HG03280 (cell line): Measurements from ENCODE around the gene ST3GAL4.
"Not testable (repeated sequence)": the region's sequence is repeated elsewhere in the genome, so short reads cannot be mapped to it uniquely, and the experiment has no call there.

Source experiments
- ATAC-seq: cut with Tn5 transposase; IDR thresholded peaks from one replicate; pipeline ENCODE4 v1.9.1; 2021; ENCODE audit warnings: mild to moderate bottlenecking, moderate library complexity; ENCODE audit not compliant: unreplicated experiment

Gene ST3GAL4

DNA sequence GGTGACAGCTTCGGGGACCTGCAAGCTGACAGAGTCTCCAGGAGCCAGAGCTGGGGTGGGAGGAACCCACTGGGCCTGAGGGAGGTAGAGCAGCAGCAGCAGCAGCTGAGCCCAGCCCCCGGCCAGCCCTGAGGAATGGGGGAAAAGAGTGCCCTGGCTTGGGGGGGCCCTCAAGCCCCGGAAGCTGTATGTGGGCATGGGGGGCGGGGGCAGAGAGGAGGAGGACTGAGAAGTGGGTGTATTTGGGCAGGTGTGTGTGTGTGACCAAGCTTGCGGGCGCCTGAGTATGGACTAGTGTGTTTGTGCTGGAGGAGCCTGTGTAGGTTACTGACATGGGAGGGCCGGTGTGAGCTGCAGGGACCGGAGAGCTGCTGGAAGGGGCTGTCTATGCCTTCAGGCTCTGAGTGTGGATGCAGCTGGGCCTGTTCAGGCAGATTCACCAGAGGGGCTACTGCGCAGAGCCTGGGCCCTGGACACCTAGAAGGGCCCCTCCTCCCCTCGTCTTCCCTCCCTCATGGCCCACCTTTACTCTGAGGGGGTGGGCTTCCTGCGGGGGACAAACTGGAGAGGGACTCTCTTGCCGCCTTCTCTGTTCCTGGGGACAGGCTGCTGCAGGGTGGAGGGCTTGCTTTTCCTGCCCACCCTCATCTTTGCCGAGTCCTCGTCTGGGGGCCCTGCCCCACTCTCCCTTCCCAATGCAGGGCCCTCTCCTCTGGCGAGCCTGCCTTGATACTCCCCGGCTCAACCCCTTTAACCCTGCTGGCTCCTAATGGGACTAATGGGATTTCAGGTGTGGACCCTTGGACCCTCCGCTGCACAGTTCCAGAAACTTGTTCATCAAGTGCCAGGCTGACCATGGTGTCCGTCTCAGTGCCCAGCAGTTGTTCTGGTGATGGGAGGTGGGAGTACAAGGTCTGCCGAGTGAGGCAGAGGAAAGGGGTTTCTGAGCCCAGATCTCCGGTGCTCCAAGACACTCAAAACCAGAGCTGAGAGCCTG is 28.2 kb downstream of the ST3GAL4 start:
- no peak for ATAC-seq

DNA sequence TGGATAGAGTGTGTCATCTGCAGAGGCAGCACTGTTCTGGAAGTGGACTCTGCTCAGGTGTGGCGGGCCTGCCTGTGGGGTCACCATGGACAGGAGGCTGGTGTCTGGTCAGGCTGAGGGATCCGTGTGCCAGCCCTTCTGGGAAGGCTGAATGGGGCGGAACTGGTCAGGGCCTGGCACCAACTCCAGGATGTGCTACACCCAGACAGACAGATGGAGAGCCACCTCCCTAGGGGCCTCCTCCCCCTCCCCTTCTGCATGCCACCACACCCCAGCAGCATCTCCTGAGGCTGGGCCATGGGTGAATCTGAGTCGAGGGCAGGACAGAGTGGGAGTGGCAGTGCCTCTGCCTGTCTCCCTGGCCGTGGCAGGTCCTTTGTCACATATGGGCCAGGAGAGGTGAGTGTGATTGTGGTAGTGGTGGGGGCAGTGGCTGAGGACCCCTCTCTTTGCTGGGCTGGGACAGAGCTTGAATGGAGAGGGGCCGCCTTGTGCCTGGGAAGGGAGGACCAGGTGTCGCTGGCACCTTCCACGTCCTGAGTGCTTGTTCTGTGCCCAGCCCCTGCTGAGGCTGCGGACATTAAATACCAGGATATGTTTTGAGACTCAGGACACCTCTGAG is 29.1 kb downstream of the ST3GAL4 start:
- no peak for ATAC-seq

DNA sequence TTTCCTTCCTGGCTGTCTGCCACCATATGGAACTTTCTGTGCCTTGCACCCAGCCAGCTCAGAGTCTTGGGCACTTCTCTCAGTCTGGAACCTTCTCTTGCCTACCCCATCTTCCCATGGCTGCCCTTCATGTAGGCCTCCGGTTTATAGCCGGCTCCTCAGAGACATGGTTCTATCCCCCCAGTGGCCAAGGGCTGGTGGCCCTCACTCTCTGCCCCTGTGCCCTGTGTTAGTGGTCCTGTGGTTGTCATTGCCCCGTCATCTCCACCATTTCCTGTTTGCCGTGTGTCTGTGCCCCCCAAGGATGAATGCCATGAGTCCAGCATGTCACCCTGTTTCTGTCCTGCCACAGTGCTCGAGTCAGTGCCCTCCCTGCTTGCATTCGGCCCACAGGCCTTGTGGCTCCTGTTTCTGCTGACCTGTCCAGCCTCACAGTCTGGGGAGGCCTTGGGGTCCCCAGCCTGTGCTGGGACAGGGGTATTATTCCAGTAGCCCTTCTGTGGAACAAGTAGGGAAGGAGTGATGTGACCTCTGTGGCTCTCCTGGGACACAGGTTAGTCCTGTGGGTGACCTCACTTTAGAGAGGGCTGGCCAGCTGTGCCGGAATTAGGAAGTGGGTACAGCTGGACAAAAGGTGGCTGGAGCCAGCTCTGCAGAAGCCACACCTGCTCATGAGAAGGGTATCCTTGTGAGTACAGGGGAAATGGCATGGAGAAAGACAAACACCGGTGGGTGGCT is 30.7 kb downstream of the ST3GAL4 start:
- no peak for ATAC-seq

DNA sequence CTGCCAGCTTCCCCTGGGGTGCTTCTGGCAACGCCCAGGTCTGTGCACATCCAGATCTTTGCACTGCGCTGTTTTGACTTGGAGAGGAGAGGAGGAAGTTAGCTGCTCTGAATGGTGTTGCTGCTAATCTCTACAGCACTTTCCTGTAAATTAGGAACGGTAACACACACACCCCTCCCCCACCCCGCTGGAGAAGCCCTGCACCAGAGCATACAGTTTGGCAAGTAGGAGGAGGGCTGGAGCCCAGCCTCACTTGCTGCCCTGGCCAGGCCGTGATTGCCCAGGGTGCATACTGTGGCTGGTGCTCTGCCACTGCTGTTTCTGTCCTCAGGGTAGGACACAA is 31.2 kb downstream of the ST3GAL4 start:
- not testable (repeated sequence) for ATAC-seq

DNA sequence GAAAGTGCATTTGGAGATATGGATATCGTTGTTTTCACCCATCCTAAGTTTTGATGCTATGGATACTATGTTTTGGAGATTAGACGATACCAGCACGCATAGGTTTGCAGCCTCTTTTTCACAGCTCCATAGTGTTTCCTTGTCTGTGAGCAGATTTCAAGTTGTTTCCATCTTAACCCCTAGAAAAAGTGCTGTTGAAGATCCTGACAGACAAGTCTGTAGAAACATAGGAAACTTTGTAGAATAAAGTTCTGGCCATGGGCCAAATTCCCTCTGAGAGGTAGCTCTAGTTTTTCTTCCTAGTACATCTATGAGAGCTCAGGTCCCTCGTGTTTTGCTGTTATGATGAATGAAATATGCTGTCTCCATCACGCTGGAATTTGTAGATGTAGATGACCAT is 32.4 kb downstream of the ST3GAL4 start:
- no peak for ATAC-seq

DNA sequence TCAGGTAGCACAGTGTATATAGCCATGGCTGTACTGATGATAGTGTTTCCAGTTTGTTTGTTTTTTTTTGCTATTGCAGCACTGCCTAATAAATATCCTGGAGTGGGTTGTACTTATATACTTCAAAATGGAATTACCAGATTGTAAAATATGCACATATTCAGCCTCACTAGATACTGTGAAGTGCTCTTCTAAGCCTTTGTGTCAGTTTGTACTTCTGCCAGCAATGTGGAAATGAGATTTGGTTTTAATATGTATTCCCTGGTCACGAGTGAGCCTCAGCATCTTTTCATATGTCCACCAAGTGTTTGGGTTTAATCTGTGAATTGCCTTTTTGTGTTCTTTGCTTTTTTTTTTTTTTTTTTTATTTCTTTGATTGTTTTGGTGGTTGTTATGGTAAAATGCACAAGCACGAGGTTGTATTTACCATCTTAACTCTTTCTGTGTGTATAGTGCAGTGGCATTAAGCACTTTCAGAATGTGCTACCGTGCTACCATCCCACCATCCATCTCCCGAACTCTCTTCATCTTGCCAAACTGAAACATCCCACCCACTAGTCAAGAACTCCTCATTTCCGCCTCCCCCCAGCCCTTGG is 34.9 kb downstream of the ST3GAL4 start:
- no peak for ATAC-seq

DNA sequence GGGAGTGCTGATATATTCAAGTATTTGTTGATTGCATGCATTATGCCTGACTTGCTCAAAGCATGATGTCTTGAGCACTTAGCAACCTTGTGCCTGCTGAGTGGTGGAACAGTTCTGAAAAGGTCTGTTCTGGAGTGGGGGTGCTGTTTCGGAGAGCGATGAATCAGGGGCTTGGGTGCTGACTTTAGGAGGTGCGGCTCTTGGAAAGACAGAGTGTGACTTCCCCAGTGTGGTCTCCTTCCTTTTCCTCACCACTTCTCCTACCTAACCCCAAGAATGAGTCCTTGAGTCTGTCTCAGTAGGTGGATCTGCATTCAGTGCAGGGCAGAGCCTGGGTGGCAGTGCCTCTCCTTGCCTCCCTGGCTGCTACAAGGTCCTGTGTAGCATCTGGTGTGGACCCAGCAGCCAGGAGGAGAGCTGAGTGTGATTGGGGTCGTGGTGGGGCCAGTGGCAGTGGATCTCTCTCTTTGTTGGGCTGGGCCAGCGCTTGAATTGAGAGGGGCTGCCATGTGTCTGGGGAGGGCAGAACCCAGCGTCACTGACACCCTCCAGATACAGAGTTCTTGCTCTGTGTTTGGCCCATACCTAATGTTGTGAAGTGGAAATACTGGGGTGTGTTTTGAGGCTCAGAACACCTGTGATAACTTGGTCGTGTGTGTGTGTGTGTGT is 35.9 kb downstream of the ST3GAL4 start:
- ATAC-seq = no peak

DNA sequence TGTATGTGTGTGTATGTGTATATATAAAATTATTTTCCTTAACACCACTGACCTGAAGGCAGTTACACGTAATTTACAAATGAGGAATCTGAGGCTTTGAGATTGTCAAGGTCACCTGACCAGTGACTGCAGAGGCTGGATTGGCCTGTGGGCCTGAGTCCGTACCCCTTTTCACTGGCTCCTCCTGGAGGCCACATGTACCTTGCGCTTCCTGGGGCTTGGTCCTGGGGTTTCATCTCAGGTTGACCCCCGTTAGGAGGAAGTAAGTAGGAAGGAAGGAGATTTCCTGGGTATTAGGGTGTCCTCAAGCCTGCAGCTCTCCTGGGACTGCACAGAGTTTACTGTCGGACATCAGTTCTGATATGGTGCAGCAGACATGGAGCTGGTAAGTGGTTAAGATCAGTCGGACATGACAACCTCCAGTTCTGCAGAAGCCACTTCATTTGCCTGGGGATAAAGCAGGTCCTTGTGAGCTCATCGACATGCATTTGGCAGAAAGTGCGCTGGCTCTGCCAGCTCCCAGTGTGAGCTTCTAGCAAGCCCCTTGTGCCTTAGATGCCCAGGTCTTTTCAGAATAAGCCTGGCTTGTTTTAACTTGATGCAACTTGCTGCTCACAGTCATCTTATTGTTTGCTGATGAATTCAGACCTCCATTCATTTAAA is 36.6 kb downstream of the ST3GAL4 start:
- no peak for ATAC-seq

DNA sequence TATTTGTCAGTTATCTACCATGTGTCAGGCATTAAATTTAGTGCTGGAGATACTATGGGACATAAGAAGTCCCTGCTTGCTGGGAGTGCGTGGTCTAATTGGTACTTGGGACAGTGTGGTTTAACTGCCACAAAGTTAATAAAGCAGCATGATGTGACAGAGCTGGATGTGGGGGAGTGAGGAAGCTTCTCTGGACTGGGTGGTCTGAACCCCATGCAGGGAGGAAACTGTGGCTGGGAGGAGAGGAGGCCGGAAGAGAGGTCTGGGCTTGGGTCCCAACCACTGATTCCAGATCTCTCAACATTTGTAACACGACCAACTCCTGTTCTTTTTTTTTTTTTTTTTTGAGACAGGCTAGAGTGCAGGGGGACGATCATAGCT is 37.1 kb downstream of the ST3GAL4 start:
- no peak for ATAC-seq

DNA sequence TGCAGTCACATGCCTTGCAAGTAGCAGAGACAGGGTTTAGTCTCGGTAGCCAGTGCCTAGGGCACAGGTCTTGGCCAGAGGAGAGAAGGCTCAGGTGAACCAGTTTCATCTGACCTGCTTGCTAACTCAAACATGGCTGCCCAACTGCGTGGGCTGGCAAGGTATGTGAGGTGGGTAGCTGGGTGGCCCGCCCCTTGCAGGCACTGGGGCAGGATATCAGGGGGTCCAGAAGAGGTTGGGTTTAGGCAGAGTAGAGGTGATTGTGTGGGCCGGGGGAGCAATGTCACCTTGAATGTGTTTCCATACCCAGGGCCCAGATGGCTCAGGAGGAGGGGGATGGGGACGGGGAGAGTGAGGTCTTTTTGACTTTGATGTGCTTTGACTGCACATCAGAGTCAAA is 37.7 kb downstream of the ST3GAL4 start:
- no peak for ATAC-seq

DNA sequence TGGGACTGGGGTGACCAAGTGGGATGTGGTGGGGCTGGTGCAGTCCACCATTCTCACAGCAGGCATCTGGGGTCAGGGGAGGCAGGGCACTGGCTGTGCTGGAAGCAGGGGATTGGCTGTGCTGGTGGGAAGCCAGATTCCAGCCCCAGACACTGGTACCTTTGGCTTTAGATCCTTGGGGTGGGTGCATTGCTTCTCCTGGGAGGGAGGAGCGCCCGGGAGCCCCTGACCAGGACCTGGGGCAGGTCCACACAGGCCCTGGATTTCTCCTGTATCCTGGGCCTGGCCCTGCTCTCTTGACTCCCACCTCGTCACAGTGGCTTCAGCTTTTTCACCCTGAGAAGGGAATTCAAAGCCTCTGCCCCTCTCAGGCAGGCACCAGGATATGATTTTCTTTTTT is 38.5 kb downstream of the ST3GAL4 start:
- no peak for ATAC-seq

DNA sequence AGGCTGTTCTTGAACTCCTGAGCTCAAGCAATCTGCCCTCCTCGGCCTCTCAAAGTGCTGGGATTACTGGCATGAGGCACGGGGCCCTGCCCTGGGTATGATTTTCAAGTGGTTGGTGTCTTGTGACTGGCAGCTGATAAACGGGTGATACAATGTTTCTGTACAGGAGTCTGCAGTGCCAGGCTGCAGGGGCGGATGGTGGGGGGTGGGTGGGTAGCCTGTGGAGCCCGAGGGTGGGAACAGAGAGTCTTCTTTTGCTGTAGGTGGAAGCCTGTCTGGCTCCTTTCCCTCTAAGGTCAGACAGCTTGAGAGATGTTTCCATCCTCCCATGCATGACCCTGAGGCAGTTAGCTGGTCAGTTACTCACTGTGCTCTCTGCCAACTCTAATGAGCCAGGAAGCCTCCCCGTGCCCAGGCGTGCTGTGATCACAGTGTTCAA is 39.2 kb downstream of the ST3GAL4 start:
- ATAC-seq = not testable (repeated sequence)

DNA sequence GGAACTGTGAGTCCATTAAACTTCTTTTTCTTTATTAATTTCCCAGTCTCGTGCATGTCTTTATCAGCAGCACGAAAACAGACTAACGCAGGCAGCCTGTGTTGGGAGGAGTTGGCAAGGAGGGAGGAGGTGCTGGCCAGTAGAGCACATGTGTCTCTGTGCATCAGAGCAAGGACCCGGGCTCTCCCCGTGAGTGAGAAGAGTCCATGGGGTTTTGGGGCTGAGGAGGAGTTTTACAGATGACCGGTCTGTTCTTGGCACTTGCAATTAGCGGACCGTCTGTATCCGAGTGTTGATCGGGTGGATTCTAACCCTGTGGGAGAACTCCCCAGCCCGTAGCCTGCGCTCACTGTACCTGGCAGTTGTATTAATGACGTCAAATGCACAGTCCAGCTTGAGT is 40.3 kb downstream of the ST3GAL4 start:
- ATAC-seq = not testable (repeated sequence)

DNA sequence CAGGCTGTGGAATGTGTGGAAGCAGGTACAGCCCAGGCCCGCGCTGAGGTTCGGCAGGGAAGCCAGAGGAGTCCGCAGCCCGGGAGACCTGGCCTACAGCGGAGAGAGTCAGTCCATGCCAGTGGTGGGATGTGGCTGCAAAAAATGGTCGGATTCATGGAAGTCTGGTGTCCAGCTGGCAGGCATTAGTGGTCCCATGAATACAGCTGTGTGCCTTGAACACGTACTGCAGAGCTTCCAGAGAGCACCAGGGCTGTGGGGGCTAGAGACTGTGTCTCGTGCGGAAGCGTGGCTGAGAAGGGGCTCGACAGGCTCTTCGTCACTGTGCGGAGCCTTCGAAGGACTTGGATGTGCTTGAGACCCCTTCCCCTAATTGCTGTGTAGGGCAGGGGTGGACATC is 40.8 kb downstream of the ST3GAL4 start:
- ATAC-seq = not testable (repeated sequence)

DNA sequence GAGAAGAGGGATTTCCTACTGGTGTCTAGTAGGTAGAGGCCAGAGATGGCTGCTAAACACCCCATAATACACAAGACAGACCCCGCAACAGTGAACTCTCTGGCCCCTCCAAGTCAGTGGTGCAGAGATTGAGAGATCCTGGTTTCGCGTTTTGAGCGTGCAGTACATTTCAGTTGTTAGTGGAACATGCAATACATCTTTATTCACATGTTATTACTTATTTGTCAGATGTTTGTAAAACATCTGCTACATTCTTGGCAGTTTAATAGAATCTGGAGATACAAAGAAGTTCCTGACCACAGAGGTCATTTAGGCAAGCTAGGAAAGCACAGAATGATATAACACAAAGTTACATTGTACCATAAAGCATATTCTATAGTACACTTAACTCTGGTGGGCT is 41.5 kb downstream of the ST3GAL4 start:
- ATAC-seq = no peak

DNA sequence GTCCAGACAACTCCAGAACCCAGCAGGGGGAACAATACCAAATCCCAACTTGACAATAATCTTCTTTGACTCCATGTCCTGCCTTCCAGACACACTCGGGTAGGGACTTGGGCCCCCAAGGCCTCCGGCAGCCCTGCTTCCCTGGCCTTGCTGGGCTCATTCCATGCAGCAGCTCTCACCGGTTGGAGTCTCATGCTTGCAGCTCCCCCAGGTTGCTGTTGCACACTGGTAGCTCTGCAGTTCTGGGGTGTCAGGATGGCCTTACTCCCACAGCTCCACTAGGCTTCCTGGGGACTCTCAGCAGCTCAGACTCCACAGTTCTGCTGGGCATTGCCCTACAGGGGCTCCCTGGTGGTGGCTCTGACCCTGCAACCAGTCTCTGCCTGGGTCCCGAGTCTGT is 42.8 kb downstream of the ST3GAL4 start:
- ATAC-seq = no peak

DNA sequence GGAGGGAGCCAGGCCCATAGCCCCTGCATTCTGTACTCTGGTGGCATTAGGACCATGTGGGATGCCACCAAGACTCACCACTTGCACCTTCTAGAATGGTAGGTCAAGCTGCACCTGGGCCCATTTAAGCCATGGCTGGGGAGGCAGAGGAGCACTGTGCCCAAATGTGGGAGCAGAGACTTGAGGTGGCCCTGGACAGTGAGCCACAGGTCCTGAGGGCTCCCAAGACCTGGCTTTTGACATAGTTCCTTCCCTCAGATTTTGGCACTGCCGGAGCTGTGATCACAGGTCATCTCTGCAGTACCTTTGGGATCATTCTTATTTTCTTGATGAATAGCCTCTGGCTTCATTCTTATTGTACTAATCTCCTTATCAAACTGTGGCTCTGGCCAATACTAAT is 43.2 kb downstream of the ST3GAL4 start:
- no peak for ATAC-seq

DNA sequence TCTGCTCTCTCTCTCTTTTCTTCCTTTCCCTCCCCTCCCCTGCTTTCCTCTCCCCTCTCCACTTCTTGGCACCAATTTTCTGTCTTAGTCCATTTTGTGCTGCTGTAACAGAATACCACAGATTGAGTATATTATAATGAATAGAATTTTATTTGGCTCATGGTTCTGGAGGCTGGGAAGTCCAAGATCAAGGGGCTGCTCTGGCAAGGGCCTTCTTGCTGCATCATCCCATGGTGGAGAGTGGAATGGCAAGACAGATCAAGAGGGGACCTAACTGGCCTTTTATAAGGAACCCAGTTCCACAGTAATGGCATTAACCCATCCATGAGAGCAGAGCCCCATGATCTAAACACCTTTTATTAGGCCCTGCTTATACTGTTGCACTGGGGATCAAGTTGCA is 44.5 kb downstream of the ST3GAL4 start:
- no peak for ATAC-seq

DNA sequence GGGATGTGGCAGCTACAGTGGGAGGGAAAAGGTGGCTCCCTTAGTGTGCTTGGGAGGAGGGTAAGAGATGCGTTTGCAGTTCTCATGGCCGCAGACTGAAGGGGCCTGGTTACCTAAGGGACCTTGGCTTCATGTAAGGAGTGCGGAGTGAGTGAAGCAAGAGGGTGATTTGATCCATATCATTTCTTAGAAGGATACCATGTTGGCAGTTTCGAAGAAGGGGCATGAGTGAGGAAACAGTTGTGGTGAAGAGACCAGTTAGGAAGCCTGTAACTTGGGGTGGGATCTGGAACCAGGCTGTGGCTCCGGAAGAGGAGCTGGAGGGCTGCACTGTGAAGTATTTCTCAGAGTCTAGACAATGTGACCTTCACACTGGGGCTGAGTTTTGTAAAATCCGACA is 45.0 kb downstream of the ST3GAL4 start:
- no peak for ATAC-seq

DNA sequence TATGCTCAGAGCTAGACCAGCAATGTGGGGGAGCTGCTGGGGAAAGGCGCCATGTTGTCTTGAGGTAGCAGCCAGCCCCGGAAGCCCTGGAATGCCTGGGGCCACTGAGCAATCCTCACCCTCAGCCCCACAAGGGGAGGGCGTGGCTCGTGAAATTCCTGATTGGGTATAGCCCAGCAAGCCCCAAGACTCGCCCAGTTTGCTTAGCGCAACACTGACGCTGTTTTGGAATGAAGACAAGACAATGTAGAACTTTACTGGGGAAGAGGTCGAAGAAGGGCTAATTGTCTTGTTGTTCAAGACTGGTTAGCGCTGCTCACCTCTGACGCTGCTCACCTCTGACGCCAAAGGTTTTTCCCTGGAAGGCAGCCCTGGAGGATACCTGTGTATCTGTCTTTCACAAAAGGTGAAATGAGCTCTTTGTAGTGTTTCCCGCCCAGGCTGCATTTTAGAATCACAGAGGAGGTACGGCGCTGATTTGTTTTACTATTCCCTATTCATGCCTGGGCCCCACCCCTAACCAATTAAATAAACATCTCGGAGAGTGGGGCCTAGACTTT is 47.6 kb downstream of the ST3GAL4 start:
- ATAC-seq = no peak
